ENCODE measurements around the gene ALDH1A2.
"Not testable (repeated sequence)": the region's sequence is repeated elsewhere in the genome, so short reads cannot be mapped to it uniquely, and the experiment has no call there.

ALDH1A2 gene

DNA sequence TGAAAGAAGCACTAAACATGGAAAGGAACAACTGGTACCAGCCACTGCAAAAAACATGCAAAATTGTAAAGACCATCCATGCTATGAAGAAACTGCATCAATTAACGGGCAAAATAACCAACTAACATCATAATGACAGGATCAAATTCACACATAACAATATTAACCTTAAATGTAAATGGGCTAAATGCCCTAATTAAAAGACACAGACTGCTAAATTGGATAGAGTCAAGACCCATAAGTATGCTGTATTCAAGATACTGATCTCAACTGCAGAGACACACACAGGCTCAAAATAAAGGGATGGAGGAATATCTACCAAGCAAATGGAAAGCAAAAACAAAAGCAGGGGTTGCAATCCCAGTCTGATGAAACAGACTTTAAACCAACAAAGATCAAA is 37.1 kb downstream of the ALDH1A2 start:
- not testable (repeated sequence) for H3K4me1 ChIP-seq (ENCODE audit: control insufficient read depth in 1 of 2, insufficient read depth in 2 of 2, low read length in 2 of 2); H3K36me3 ChIP-seq (ENCODE audit: control insufficient read depth in 1 of 2, insufficient read depth in 2 of 2, low read length in 2 of 2); H3K4me3 ChIP-seq (ENCODE audit: low read depth in 1 of 2, low read length in 2 of 2); H3K9ac ChIP-seq (ENCODE audit: low read depth in 1 of 2, low read length in 2 of 2); H3K27ac ChIP-seq (ENCODE audit: low read depth, low read length); H3K27me3 ChIP-seq (ENCODE audit: control insufficient read depth in 1 of 2, insufficient read depth in 2 of 2, low read length in 2 of 2)
- peaks cover 17 to 29% of the 10 kb centered on the region in 2 donors for H3K9me3 ChIP-seq (ENCODE audit: control insufficient read depth in 1 of 2, low read length in 2 of 2)

DNA sequence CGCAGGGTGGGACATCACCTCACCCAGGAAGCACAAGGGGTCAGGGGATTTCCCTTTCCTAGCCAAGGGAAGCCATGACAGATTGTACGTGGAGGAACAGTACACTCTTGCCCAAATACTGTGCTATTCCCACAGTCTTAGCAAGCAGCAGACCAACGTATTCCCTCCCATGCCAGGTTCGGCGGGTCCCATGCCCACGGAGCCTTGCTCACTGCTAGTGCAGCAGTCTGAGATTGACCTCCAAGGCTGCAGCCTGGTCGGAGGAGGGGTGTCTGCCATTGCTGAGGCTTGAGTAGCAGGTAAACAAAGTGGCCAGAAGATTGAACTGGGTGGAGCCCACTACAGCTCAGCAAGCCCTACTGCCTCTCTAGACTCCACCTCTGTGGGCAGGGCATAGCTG is 39.0 kb downstream of the ALDH1A2 start:
- Histone ChIP-seq H3K4me3 (ENCODE audit: low read depth in 1 of 2, low read length in 2 of 2) (no peak overlapping the region), H3K9ac (ENCODE audit: low read depth in 1 of 2, low read length in 2 of 2) (no peak overlapping the region), H3K9me3 (ENCODE audit: control insufficient read depth in 1 of 2, low read length in 2 of 2) (peaks cover 17 to 31% of the 10 kb centered on the region in 2 donors), H3K27me3 (ENCODE audit: control insufficient read depth in 1 of 2, insufficient read depth in 2 of 2, low read length in 2 of 2) (peaks cover 0 to 1% of the 10 kb centered on the region in 2 donors), H3K27ac (ENCODE audit: low read depth, low read length) (no peak overlapping the region), H3K4me1 (ENCODE audit: control insufficient read depth in 1 of 2, insufficient read depth in 2 of 2, low read length in 2 of 2) (no peaks in the 10 kb centered on the region), H3K36me3 (ENCODE audit: control insufficient read depth in 1 of 2, insufficient read depth in 2 of 2, low read length in 2 of 2) (no peaks in the 10 kb centered on the region)

DNA sequence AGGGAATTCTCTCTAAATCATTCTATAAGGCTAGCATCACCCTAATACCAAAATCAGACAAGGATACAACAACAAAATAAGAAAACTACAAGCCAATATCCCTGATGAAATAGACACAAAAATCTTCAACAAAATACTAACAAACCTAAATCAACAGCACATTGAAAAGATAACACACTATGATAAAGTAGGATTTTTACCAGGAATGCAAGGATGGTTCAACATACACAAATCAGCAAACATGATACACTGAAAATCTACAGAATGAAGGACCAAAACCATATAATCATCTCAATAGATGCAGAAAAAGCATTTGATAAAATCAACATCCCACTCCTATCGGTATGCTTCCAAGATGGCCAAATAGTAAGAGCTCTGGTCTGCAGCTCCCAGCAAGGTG is 39.5 kb downstream of the ALDH1A2 start:
- Histone ChIP-seq H3K9me3 (ENCODE audit: control insufficient read depth in 1 of 2, low read length in 2 of 2) (peaks cover 17 to 31% of the 10 kb centered on the region in 2 donors), H3K27me3 (ENCODE audit: control insufficient read depth in 1 of 2, insufficient read depth in 2 of 2, low read length in 2 of 2) (peaks cover 0 to 6% of the 10 kb centered on the region in 2 donors), H3K4me3 (ENCODE audit: low read depth in 1 of 2, low read length in 2 of 2) (no peak overlapping the region), H3K9ac (ENCODE audit: low read depth in 1 of 2, low read length in 2 of 2) (no peak overlapping the region), H3K4me1 (ENCODE audit: control insufficient read depth in 1 of 2, insufficient read depth in 2 of 2, low read length in 2 of 2) (no peaks in the 10 kb centered on the region), H3K27ac (ENCODE audit: low read depth, low read length) (no peak overlapping the region), H3K36me3 (ENCODE audit: control insufficient read depth in 1 of 2, insufficient read depth in 2 of 2, low read length in 2 of 2) (no peaks in the 10 kb centered on the region)

DNA sequence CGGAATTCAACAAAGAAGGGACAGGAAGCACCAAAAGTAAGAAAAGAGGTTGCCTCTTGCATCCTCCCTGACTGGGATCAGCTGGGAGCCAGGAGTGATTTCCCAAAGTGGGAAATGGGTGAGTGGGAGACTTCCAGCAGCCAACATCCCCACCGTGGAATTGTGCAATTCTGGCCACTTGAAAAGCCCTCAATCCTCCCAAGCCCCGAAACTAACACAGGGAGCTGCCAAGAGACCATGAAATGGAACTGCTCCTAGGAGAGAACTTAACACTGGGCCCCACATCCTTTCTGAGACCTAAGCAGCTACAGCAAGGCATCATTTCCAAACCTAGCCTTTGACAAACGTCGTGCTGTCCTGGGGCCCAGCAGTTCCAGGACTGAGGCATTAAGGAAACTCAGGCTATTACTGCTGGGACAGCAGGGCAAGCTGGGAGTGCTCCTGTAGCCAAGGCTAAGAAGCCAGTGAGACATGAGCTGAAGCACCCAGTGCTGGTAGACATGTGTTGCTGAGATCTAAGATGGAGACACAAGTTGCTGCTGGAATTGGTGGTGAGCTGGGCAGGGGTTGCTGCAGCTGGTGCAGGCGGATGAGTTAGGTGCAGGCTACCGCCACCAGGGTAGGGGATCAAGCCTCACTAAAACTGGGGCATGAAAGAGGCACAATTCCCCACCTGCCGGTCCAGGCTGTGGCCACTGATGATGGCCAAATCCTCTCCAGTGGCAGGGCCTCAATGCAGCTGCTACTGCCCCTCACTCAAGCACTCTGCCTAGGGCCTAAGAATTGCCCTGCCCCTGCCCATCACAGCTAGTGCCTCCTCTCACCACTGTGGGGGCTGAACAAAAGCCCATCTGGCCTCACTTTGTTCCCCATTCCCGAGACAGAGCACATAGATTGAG is 43.9 kb downstream of the ALDH1A2 start:
- Histone ChIP-seq H3K36me3 (ENCODE audit: control insufficient read depth in 1 of 2, insufficient read depth in 2 of 2, low read length in 2 of 2) (no peaks in the 10 kb centered on the region), H3K27ac (ENCODE audit: low read depth, low read length) (no peak overlapping the region), H3K9ac (ENCODE audit: low read depth in 1 of 2, low read length in 2 of 2) (no peak overlapping the region), H3K4me1 (ENCODE audit: control insufficient read depth in 1 of 2, insufficient read depth in 2 of 2, low read length in 2 of 2) (no peaks in the 10 kb centered on the region), H3K9me3 (ENCODE audit: control insufficient read depth in 1 of 2, low read length in 2 of 2) (peaks cover 13 to 22% of the 10 kb centered on the region in 2 donors), H3K4me3 (ENCODE audit: low read depth in 1 of 2, low read length in 2 of 2) (no peak overlapping the region), H3K27me3 (ENCODE audit: control insufficient read depth in 1 of 2, insufficient read depth in 2 of 2, low read length in 2 of 2) (peaks cover 0 to 6% of the 10 kb centered on the region in 2 donors)

DNA sequence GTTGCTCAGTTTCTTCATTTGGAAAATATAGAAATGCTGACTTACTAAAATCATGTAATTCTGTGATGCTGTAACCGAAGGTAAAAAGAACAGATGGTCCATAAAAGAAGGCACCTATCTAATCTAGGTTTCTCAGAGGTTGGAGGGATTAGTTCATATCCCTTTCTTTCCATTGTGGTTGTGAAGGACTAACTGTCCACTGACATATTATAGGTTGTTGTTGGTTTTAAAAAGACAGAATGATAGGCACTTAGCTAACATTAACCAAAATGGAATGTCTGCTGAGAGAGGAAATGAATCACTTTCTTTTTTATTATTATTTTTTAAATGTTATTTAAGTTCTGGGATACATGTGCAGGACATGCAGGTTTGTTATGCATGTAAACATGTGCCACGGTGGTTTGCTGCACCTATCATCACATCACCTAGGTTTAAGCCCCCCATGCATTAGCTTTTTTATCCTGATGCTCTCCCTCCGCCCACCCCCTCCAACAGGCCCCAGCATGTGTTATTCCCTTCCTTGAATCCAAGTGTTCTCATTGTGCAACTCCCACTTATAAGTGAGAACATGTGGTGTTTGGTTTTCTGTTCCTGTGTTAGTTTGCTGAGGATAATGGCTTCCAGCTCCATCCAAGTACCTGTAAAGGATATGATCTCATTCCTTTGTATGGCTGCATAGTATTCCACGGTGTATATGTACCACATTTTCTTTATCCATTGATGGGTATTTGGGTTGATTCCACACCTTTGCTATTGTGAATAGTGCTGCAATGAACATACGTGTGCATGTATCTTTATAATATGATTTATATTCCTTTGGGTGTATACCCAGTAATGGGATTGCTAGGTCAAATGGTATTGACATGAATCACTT is 45.8 kb downstream of the ALDH1A2 start:
- H3K36me3 ChIP-seq (ENCODE audit: control insufficient read depth in 1 of 2, insufficient read depth in 2 of 2, low read length in 2 of 2) = no peaks in the 10 kb centered on the region
- H3K27ac ChIP-seq (ENCODE audit: low read depth, low read length) = no peak overlapping the region
- peaks cover 2 to 7% of the 10 kb centered on the region in 2 donors for H3K9me3 ChIP-seq (ENCODE audit: control insufficient read depth in 1 of 2, low read length in 2 of 2)
- H3K4me3 ChIP-seq (ENCODE audit: low read depth in 1 of 2, low read length in 2 of 2) = no peak overlapping the region
- no peaks in the 10 kb centered on the region for H3K4me1 ChIP-seq (ENCODE audit: control insufficient read depth in 1 of 2, insufficient read depth in 2 of 2, low read length in 2 of 2)
- H3K27me3 ChIP-seq (ENCODE audit: control insufficient read depth in 1 of 2, insufficient read depth in 2 of 2, low read length in 2 of 2) = peaks cover 0 to 6% of the 10 kb centered on the region in 2 donors
- no peak overlapping the region for H3K9ac ChIP-seq (ENCODE audit: low read depth in 1 of 2, low read length in 2 of 2)

DNA sequence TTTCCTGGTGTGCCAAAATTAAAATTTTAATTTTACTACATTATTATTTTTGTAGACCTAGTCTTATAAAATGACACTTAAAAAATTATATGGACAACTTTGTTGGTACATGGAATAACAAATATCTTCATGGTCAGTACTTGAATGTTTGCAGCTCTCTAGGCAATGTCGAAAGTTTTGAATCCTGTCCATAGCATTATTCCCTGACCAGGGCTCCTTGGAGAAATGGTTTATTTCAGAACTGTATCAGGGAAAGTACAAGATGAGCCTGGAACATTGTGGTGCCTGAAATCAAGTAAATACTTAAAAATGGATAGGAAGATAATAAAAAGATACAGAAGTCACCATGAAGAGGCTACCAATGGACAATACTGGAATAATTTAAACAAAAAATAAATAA is 47.6 kb downstream of the ALDH1A2 start:
- Histone ChIP-seq H3K9ac (ENCODE audit: low read depth in 1 of 2, low read length in 2 of 2) (no peak overlapping the region), H3K27ac (ENCODE audit: low read depth, low read length) (no peak overlapping the region), H3K9me3 (ENCODE audit: control insufficient read depth in 1 of 2, low read length in 2 of 2) (no peaks in the 10 kb centered on the region), H3K36me3 (ENCODE audit: control insufficient read depth in 1 of 2, insufficient read depth in 2 of 2, low read length in 2 of 2) (no peaks in the 10 kb centered on the region), H3K27me3 (ENCODE audit: control insufficient read depth in 1 of 2, insufficient read depth in 2 of 2, low read length in 2 of 2) (peaks cover 3 to 9% of the 10 kb centered on the region in 2 donors), H3K4me3 (ENCODE audit: low read depth in 1 of 2, low read length in 2 of 2) (no peak overlapping the region), H3K4me1 (ENCODE audit: control insufficient read depth in 1 of 2, insufficient read depth in 2 of 2, low read length in 2 of 2) (no peaks in the 10 kb centered on the region)

DNA sequence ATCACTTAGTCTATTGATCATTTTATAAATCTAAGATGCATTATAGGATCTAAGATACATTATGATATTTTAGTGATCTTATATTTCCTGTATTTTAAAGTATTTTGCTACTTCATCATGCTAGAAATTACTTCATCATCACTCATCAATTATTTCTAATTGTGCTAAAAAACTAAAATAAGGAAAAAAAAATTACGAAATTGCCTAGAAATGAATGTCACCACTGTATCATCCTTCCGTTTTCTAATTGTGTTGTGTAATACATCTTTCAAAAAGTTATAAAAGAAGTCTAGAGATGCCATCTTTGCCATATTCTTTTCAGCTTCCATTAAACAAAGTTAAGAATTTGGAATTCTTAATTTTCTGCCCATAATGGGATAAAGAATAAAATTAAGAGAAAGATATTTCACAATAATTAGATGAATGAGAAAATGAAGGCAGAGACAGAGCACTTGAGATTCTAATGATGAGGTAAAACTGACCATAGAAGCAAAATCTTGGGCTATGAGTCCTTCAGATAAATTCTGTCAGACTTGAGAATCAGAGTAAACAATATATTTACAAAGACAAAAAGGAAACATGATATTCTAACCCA is 48.8 kb downstream of the ALDH1A2 start:
- H3K27me3 ChIP-seq (ENCODE audit: control insufficient read depth in 1 of 2, insufficient read depth in 2 of 2, low read length in 2 of 2) = peaks cover 3 to 12% of the 10 kb centered on the region in 2 donors
- no peaks in the 10 kb centered on the region for H3K4me1 ChIP-seq (ENCODE audit: control insufficient read depth in 1 of 2, insufficient read depth in 2 of 2, low read length in 2 of 2)
- no peak overlapping the region for H3K27ac ChIP-seq (ENCODE audit: low read depth, low read length)
- no peak overlapping the region for H3K4me3 ChIP-seq (ENCODE audit: low read depth in 1 of 2, low read length in 2 of 2)
- H3K9ac ChIP-seq (ENCODE audit: low read depth in 1 of 2, low read length in 2 of 2) = no peak overlapping the region
- no peaks in the 10 kb centered on the region for H3K9me3 ChIP-seq (ENCODE audit: control insufficient read depth in 1 of 2, low read length in 2 of 2)
- no peaks in the 10 kb centered on the region for H3K36me3 ChIP-seq (ENCODE audit: control insufficient read depth in 1 of 2, insufficient read depth in 2 of 2, low read length in 2 of 2)

DNA sequence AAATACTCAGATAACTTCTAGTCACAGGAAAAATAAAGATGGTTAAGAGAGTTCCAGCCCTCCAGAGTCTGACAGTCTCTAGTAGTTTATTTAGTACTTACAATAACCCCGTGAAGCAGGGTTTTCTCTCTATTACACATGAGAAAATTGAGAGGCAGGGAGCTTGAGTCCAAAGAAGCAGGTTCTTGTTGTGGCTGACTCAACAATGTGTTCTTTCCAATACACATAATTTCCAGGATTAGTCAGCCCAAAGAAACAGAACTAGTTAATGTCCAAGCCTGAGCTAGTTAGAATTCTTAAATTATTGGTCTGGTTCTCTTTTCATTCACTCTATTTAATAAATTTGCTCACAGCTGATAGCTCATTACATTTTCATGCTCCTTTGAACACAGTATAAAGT is 49.9 kb downstream of the ALDH1A2 start:
- Histone ChIP-seq H3K27ac (ENCODE audit: low read depth, low read length) (no peak overlapping the region), H3K27me3 (ENCODE audit: control insufficient read depth in 1 of 2, insufficient read depth in 2 of 2, low read length in 2 of 2) (peaks cover 3 to 7% of the 10 kb centered on the region in 2 donors), H3K9me3 (ENCODE audit: control insufficient read depth in 1 of 2, low read length in 2 of 2) (no peaks in the 10 kb centered on the region), H3K36me3 (ENCODE audit: control insufficient read depth in 1 of 2, insufficient read depth in 2 of 2, low read length in 2 of 2) (no peaks in the 10 kb centered on the region), H3K4me1 (ENCODE audit: control insufficient read depth in 1 of 2, insufficient read depth in 2 of 2, low read length in 2 of 2) (no peaks in the 10 kb centered on the region), H3K9ac (ENCODE audit: low read depth in 1 of 2, low read length in 2 of 2) (no peak overlapping the region), H3K4me3 (ENCODE audit: low read depth in 1 of 2, low read length in 2 of 2) (no peak overlapping the region)

DNA sequence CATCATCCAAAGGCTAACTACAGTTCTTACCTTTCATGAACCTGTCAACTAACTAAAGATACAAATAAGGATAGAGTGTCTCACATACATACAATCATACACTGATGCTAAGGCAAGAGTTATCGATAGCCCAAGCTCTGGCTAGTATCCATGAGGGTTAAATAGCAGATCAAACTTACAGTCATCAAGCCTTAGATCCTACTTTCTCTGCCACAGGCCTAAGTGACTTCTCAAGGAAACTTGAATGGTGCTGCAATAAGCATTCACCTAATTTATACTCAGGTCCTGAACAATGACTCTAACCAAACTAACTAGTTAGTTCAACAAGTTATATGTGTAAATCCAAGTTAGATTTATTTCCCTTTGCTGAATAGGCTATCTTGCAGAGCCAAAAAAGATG is 51.0 kb downstream of the ALDH1A2 start:
- H3K27me3 ChIP-seq (ENCODE audit: control insufficient read depth in 1 of 2, insufficient read depth in 2 of 2, low read length in 2 of 2) = peaks cover 3 to 7% of the 10 kb centered on the region in 2 donors
- no peak overlapping the region for H3K4me3 ChIP-seq (ENCODE audit: low read depth in 1 of 2, low read length in 2 of 2)
- H3K9me3 ChIP-seq (ENCODE audit: control insufficient read depth in 1 of 2, low read length in 2 of 2) = no peaks in the 10 kb centered on the region
- H3K9ac ChIP-seq (ENCODE audit: low read depth in 1 of 2, low read length in 2 of 2) = no peak overlapping the region
- no peaks in the 10 kb centered on the region for H3K4me1 ChIP-seq (ENCODE audit: control insufficient read depth in 1 of 2, insufficient read depth in 2 of 2, low read length in 2 of 2)
- H3K27ac ChIP-seq (ENCODE audit: low read depth, low read length) = no peak overlapping the region
- no peaks in the 10 kb centered on the region for H3K36me3 ChIP-seq (ENCODE audit: control insufficient read depth in 1 of 2, insufficient read depth in 2 of 2, low read length in 2 of 2)

DNA sequence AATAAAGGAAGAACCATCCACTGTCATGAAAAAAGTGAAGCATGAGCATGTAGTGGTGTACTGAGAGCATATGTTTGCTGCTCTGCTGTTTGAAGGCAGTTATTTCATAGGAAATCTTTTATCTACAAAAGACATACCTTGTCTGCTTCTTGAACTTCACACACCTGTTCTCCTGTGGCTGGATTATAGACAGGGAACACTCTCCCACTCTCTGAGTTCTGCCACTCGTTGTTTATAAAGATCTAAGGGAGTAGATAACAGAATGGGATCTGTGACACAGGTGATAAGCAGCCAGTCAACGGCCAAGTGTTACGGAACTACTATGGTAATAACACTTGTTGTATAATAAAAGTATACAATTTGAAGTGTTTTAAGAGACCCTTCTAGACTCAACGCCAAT is 51.5 kb downstream of the ALDH1A2 start:
- H3K9ac ChIP-seq (ENCODE audit: low read depth in 1 of 2, low read length in 2 of 2) = no peak overlapping the region
- no peaks in the 10 kb centered on the region for H3K36me3 ChIP-seq (ENCODE audit: control insufficient read depth in 1 of 2, insufficient read depth in 2 of 2, low read length in 2 of 2)
- H3K27ac ChIP-seq (ENCODE audit: low read depth, low read length) = no peak overlapping the region
- peaks cover 3 to 7% of the 10 kb centered on the region in 2 donors for H3K27me3 ChIP-seq (ENCODE audit: control insufficient read depth in 1 of 2, insufficient read depth in 2 of 2, low read length in 2 of 2)
- no peak overlapping the region for H3K4me3 ChIP-seq (ENCODE audit: low read depth in 1 of 2, low read length in 2 of 2)
- H3K4me1 ChIP-seq (ENCODE audit: control insufficient read depth in 1 of 2, insufficient read depth in 2 of 2, low read length in 2 of 2) = no peaks in the 10 kb centered on the region
- H3K9me3 ChIP-seq (ENCODE audit: control insufficient read depth in 1 of 2, low read length in 2 of 2) = no peaks in the 10 kb centered on the region
